Astrocyte of the spinal cord (primary cell): Measurements from ENCODE around the gene CNBP.

Experiments used
- DNase-seq: peaks from one replicate; pipeline ENCODE4 v3.0.0; 2011; ENCODE audit warnings: low read depth, low spot score
- H3K4me3 ChIP-seq: 2 replicates; pipeline ENCODE4 v1.5.1; 2011; ENCODE audit warnings: low read depth, mild to moderate bottlenecking, low read length, moderate library complexity
- in situ Hi-C: cut with HindIII; loops from 2 replicates; pipeline ENCODE4 v1.10.0; 2017; ENCODE audit warnings: low sequenced_read_pairs
- TF ChIP-seq, protein P1 (sequence below): IDR thresholded peaks from 2 replicates; pipeline ENCODE4 v1.5.1; 2012; ENCODE audit warnings: low read depth, mild to moderate bottlenecking, low read length, inconsistent platforms

CNBP gene

GRCh38 chr3:129218742-129219141 lies 35.0 kb upstream of the CNBP start:
- H3K4me3 ChIP-seq: no peak overlapping the region
- TF ChIP-seq, protein P1, sequence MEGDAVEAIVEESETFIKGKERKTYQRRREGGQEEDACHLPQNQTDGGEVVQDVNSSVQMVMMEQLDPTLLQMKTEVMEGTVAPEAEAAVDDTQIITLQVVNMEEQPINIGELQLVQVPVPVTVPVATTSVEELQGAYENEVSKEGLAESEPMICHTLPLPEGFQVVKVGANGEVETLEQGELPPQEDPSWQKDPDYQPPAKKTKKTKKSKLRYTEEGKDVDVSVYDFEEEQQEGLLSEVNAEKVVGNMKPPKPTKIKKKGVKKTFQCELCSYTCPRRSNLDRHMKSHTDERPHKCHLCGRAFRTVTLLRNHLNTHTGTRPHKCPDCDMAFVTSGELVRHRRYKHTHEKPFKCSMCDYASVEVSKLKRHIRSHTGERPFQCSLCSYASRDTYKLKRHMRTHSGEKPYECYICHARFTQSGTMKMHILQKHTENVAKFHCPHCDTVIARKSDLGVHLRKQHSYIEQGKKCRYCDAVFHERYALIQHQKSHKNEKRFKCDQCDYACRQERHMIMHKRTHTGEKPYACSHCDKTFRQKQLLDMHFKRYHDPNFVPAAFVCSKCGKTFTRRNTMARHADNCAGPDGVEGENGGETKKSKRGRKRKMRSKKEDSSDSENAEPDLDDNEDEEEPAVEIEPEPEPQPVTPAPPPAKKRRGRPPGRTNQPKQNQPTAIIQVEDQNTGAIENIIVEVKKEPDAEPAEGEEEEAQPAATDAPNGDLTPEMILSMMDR: no peak
- DNase-seq: no peak
- in situ Hi-C loops: no loop called here

DNA sequence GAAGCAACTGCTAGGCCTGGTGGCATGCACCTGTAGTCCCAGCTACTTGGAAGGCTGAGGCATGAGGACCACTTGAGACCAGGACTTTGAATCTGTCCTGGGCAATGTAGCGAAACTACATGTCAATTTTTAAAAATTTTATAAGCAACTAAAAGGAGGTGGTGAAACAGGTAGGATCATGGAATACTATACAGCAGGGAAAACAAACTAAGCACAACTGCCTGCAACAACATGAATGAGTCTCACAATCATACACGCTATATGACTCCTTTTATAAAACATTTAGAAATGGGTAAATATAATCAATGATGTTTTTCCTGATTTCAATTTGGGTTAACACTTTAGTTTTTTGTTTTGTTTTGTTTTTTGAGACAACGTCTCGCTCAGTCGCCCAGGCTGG lies 29.5 kb upstream of the CNBP start:
- no peak for DNase-seq
- TF ChIP-seq, protein P1: no peak
- in situ Hi-C loops: no loop called here
- H3K4me3 ChIP-seq: no peak overlapping the region

DNA sequence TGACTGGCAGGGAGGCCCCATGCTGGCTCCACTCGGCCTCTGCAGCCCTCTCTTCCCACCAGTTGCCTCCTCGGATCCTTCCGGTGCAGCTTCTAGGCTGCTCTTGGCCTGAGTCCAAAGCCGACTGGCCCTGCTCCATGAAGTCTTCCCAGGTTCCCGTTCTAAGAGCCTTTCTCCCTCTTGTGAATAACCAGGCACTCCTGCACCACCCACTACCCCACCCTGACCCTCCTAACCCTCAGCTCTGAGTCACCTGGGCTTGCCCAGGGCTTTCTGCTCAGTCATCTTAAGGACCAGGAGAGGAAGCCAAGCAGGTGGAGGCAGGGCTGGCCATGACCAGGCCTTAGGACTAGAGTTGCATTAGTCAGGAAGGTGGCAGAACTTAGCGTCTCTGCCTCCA lies 28.1 kb upstream of the CNBP start:
- peak; percentile 81 for DNase-seq
- TF ChIP-seq, protein P1: no peak
- H3K4me3 ChIP-seq: no peak overlapping the region
- in situ Hi-C loops: no loop called here

GRCh38 chr3:129211345-129211744 lies 27.6 kb upstream of the CNBP start:
- no peak for DNase-seq
- H3K4me3 ChIP-seq: no peak overlapping the region
- in situ Hi-C loops: no loop called here
- TF ChIP-seq, protein P1: no peak

DNA sequence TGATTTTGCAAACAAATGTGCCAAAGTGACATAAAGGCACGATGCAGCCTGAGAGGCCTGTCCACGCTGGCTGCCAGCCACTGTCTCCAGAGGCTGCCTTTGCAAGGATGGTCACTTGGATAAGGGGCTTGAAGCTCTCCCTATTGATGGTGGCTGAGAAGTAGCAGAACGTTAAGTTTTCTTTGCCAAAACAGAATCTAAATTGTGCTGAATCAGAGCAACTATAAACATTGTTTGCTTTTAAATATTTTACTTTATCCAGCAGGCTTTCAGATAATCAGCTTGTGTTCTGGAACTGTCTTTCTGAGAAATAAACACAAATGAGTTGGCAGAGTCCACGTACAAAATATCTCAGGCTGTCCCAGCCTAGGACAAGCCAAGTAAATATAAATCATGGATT lies 23.8 kb upstream of the CNBP start:
- in situ Hi-C loops: no loop called here
- DNase-seq: no peak
- no peak overlapping the region for H3K4me3 ChIP-seq
- TF ChIP-seq, protein P1: no peak

DNA sequence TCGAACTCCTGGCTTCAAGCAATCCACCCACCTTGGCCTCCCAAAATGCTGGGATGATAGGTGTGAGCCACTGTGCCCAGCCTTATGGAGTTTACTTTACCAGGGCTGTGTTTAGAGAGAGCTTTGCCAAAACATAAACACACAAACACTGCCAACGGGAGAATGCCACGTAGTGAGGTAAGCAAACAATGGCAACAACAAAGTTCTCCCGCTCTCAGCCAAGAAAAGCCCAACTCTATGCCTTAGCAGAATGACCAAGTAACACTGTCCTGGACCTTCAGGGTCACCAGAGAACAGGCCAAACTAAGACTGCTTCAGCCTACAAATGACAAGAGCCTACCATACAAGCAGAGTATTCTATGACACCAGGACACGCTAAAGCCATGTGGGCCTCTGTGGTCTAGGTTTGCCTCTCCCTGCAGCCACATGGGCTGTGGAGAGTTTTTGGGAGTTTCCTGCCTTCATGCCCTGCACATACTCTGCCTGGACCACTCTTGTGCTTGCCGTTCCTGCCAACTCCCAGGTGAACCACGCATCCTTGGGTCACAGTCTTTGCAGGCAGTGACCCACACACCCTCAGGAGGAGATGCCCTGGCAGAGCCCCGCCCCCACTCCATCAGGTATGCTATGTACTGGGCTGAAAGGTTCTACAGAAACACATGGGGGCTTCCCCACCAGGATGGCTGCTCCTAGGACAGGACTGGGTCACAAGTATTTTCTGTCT lies 21.6 kb upstream of the CNBP start:
- in situ Hi-C loops: no loop called here
- no peak overlapping the region for H3K4me3 ChIP-seq
- TF ChIP-seq, protein P1: no peak
- DNase-seq: no peak
